IMR-90 (cell line): ENCODE measurements around the gene GFOD2. TPM values are rescaled to one million over a fixed set of nuclear protein-coding genes. Genes with fewer than 3 reads are reported as not detected.

Experiments
- ATAC-seq: fragments of 200-7000 bp; cut with Tn5 transposase; 2 replicates; pipeline ENCODE4 v1.9.1; 2020; ENCODE audit warnings: low read depth, mild to moderate bottlenecking, moderate library complexity
- BruUV-seq: library from RNA; stranded (reverse); fragments of 400-500 nt; replicated peaks from 2 replicates; lab custom pipeline; 2021; lab: Mats Ljungman, UMichigan
- CTCF ChIA-PET: fragments of 300-600 bp; formaldehyde crosslinking; extraction: SDS; loops from one replicate; lab custom pipeline; 2021; ENCODE audit warnings: antibody characterized with exemption; lab: Yijun Ruan, JAX
- POLR2A ChIA-PET: fragments of 300-600 bp; sonication (Branson Sonifier 250); formaldehyde crosslinking; loops from one replicate; lab custom pipeline; 2022; ENCODE audit warnings: antibody characterized with exemption; ENCODE audit not compliant: unreplicated experiment; lab: Charles Lee
- DNase-seq: peaks from one replicate; pipeline ENCODE4 v3.0.0; 2013
- H2AFZ ChIP-seq: replicated peaks from 2 replicates; pipeline ENCODE3; 2013; ENCODE audit warnings: low read length, mild to moderate bottlenecking; ENCODE audit not compliant: poor library complexity
- H2AK5ac ChIP-seq: 2 replicates; pipeline ENCODE4 v1.6.1; 2013; ENCODE audit warnings: low read depth, low read length, inconsistent platforms
- H2AK9ac ChIP-seq: replicated peaks from 2 replicates; pipeline ENCODE3; 2013; ENCODE audit warnings: mild to moderate bottlenecking, low read depth, low read length, moderate library complexity; ENCODE audit not compliant: poor library complexity
- H2BK120ac ChIP-seq: 2 replicates; pipeline ENCODE4 v1.6.1; 2013; ENCODE audit warnings: low read depth, low read length, inconsistent platforms
- H2BK15ac ChIP-seq: 3 replicates; pipeline ENCODE4 v1.6.1; 2013; ENCODE audit warnings: low read depth, low read length, inconsistent platforms
- H2BK20ac ChIP-seq: 2 replicates; pipeline ENCODE4 v1.6.1; 2013; ENCODE audit warnings: low read depth, mild to moderate bottlenecking, inconsistent platforms, low read length, moderate library complexity
- H2BK5ac ChIP-seq: 2 replicates; pipeline ENCODE4 v1.6.1; 2013; ENCODE audit warnings: mild to moderate bottlenecking, low read depth, low read length, inconsistent platforms; ENCODE audit not compliant: poor library complexity, severe bottlenecking
- H3K14ac ChIP-seq: replicated peaks from 2 replicates; pipeline ENCODE4 v1.6.1; 2013; ENCODE audit warnings: low read depth, low read length, inconsistent platforms
- H3K18ac ChIP-seq: 2 replicates; pipeline ENCODE4 v1.6.1; 2013; ENCODE audit warnings: low read depth, low read length, control low read depth
- H3K23ac ChIP-seq: 2 replicates; pipeline ENCODE4 v1.6.1; 2013; ENCODE audit warnings: low read depth, low read length, inconsistent platforms
- H3K27ac ChIP-seq: 2 replicates; pipeline ENCODE4 v1.5.1; 2013; ENCODE audit warnings: mild to moderate bottlenecking, control low read depth, low read length; ENCODE audit not compliant: insufficient read depth
- H3K27me3 ChIP-seq: 2 replicates; pipeline ENCODE4 v1.6.1; 2013; ENCODE audit warnings: low read length; ENCODE audit not compliant: control insufficient read depth, insufficient read depth
- H3K36me3 ChIP-seq: 2 replicates; pipeline ENCODE4 v1.6.1; 2013; ENCODE audit warnings: low read length, mixed read lengths; ENCODE audit not compliant: control insufficient read depth, insufficient read depth
- H3K4ac ChIP-seq: 2 replicates; pipeline ENCODE4 v1.6.1; 2013; ENCODE audit warnings: low read depth, low read length, inconsistent platforms
- H3K4me1 ChIP-seq: 2 replicates; pipeline ENCODE4 v1.6.1; 2013; ENCODE audit warnings: low read length, mixed read lengths; ENCODE audit not compliant: control insufficient read depth, insufficient read depth
- H3K4me2 ChIP-seq: 2 replicates; pipeline ENCODE4 v1.6.1; 2013; ENCODE audit warnings: low read depth, mild to moderate bottlenecking, control low read depth, low read length, moderate library complexity
- H3K4me3 ChIP-seq: 2 replicates; pipeline ENCODE4 v1.5.1; 2013; ENCODE audit warnings: low read depth, mild to moderate bottlenecking, control low read depth, low read length, moderate library complexity; ENCODE audit not compliant: insufficient read depth
- H3K56ac ChIP-seq: 2 replicates; pipeline ENCODE4 v1.6.1; 2013; ENCODE audit warnings: low read length, inconsistent platforms; ENCODE audit not compliant: insufficient read depth; ENCODE audit errors: extremely low read depth
- H3K79me1 ChIP-seq, 2 experiments: 2 replicates each; pipeline ENCODE4 v1.6.1; 2013; ENCODE audit warnings: low read length in 2 of 2, inconsistent platforms in 1 of 2, low read depth in 1 of 2
- H3K9ac ChIP-seq: 2 replicates; pipeline ENCODE4 v1.6.1; 2013; ENCODE audit warnings: low read depth, low read length, control low read depth
- H3K9me1 ChIP-seq: 2 replicates; pipeline ENCODE4 v1.6.1; 2013; ENCODE audit warnings: low read length, inconsistent platforms; ENCODE audit not compliant: insufficient read depth
- H3K9me3 ChIP-seq: 2 replicates; pipeline ENCODE4 v1.6.1; 2013; ENCODE audit warnings: low read length; ENCODE audit not compliant: control insufficient read depth, insufficient read depth
- H4K20me1 ChIP-seq: 2 replicates; pipeline ENCODE4 v1.6.1; 2013; ENCODE audit warnings: low read length, inconsistent platforms; ENCODE audit not compliant: insufficient read depth
- H4K5ac ChIP-seq: 2 replicates; pipeline ENCODE4 v1.6.1; 2013; ENCODE audit warnings: mild to moderate bottlenecking, low read depth, low read length, control low read depth
- H4K8ac ChIP-seq, 2 experiments: 2 replicates each; pipeline ENCODE4 v1.6.1; 2013; ENCODE audit warnings: low read depth in 2 of 2, low read length in 2 of 2, control low read depth in 1 of 2, inconsistent platforms in 1 of 2
- H4K91ac ChIP-seq: 2 replicates; pipeline ENCODE4 v1.6.1; 2013; ENCODE audit warnings: low read depth, low read length, inconsistent platforms; ENCODE audit not compliant: insufficient read depth
- CEBPB ChIP-seq: IDR thresholded peaks from 2 replicates; pipeline ENCODE4 v1.6.1; 2012; ENCODE audit warnings: low read depth, low read length, improper control_type of control experiment
- MAZ ChIP-seq: IDR thresholded peaks from 2 replicates; pipeline ENCODE4 v1.6.1; 2012; ENCODE audit warnings: low read depth, mild to moderate bottlenecking, low read length, improper control_type of control experiment, moderate library complexity, borderline replicate concordance
- RFX5 ChIP-seq: IDR thresholded peaks from 2 replicates; pipeline ENCODE4 v1.8.0; 2012; ENCODE audit warnings: low read depth, mild to moderate bottlenecking, low read length, moderate library complexity
- WGBS, 2 experiments: methylation state at CpG; one replicate each; pipeline versions ENCODE4 v1.1.5 to v1.1.7; 2013; ENCODE audit warnings: missing lambda C conversion rate in 2 of 2; ENCODE audit not compliant: insufficient read length in 1 of 2; ENCODE audit errors: extremely low coverage in 2 of 2; 5-methylcytosine and 5-hydroxymethylcytosine counted together
- dilution Hi-C: fragments of 300-500 bp; cut with HindIII; formaldehyde crosslinking; loops from one replicate; pipeline ENCODE4 v1.14.3; 2018; ENCODE audit warnings: low sequenced_read_pairs; ENCODE audit not compliant: unreplicated experiment
- in situ Hi-C: fragments of 300-500 bp; cut with MboI; formaldehyde crosslinking; loops from 3 replicates; pipeline ENCODE4 v1.14.3; 2019; ENCODE audit warnings: low sequenced_read_pairs, inconsistent platforms, mixed read lengths
- intact Hi-C: fragments of 100-400 bp; cut with micrococcal nuclease; formaldehyde crosslinking; loops from 2 replicates; pipeline ENCODE4 v1.10.0; 2022
- polyA plus RNA-seq, 3 experiments: library from polyadenylated mRNA; depleted of rRNA; stranded (reverse); fragments of >200 nt; gene quantifications; 2 replicates each; pipeline ENCODE4 v1.2.3, GENCODE V29; 2012; ENCODE audit warnings: low replicate concordance in 1 of 3
- total RNA-seq: library from RNA; depleted of rRNA; stranded (reverse); fragments of >200 nt; gene quantifications from 2 replicates; pipeline ENCODE4 v1.2.3, GENCODE V29; 2012

The GFOD2 gene
- total and polyA plus RNA-seq, 2 of the 4 experiments (the other 2 are of a cell fraction), result 12.3 to 18.1 TPM

GRCh38 chr16:67675579-67675935 is 43.6 kb downstream of the GFOD2 start:
- H3K4me1 ChIP-seq, result no peaks in the 10 kb centered on the region
- ATAC-seq (no peak), DNase-seq (no peak)
- H3K9me1 ChIP-seq, result 0 out of 2 replicates have a peak, but pooled peaks cover 3% of the 10 kb centered on the region
- no peak overlapping the region for H2BK15ac ChIP-seq
- dilution Hi-C loops (no loop called here), in situ Hi-C loops (no loop called here), intact Hi-C loops (loop anchor here (10.0 kb wide), 1 partner anchor 359 kb away; no protein-coding TSS in a partner anchor)
- H4K8ac ChIP-seq, result no peak overlapping the region
- WGBS, 2 experiments, result 98% methylated on average over 7 of the region's 17 CpGs; no CpG with 5 or more reads in 1 of the 2 experiments
- no peak overlapping the region for H3K18ac ChIP-seq
- no peak overlapping the region for H4K5ac ChIP-seq
- H3K79me1 ChIP-seq, result peaks cover 0 to 14% of the 10 kb centered on the region in 2 experiments; a peak in 2 of 4 replicates
- H3K4me2 ChIP-seq, result no peak overlapping the region
- TF ChIP-seq CEBPB, result no peak
- TF ChIP-seq RFX5, result no peak
- TF ChIP-seq MAZ, result no peak
- no peak overlapping the region for H2AFZ ChIP-seq
- H3K56ac ChIP-seq, result no peak overlapping the region
- no peak overlapping the region for H2BK5ac ChIP-seq
- H3K36me3 ChIP-seq, result peaks cover 12% of the 10 kb centered on the region; the same call in 1 of the 2 replicates
- H2AK9ac ChIP-seq, result no peak overlapping the region
- no TSS peak for BruUV-seq
- H2AK5ac ChIP-seq, result no peak overlapping the region
- H3K4ac ChIP-seq, result no peak overlapping the region
- H3K27me3 ChIP-seq, result no peaks in the 10 kb centered on the region
- no peak overlapping the region for H3K14ac ChIP-seq
- H2BK20ac ChIP-seq, result no peak overlapping the region
- ChIA-PET POLR2A (no interaction called here), CTCF (no interaction called here)
- H4K91ac ChIP-seq, result no peak overlapping the region
- no peak overlapping the region for H3K23ac ChIP-seq
- H2BK120ac ChIP-seq, result no peak overlapping the region
- no peak overlapping the region for H3K27ac ChIP-seq
- no peak overlapping the region for H3K4me3 ChIP-seq
- H4K20me1 ChIP-seq, result 0 out of 2 replicates have a peak, but pooled peaks cover 4% of the 10 kb centered on the region
- no peaks in the 10 kb centered on the region for H3K9me3 ChIP-seq
- H3K9ac ChIP-seq, result no peak overlapping the region
